H1 (cell line): ENCODE measurements around the gene PXDC1. TPM values are rescaled to one million over a fixed set of nuclear protein-coding genes. Genes with fewer than 3 reads are reported as not detected.

Experiments used
- CTCF ChIA-PET: fragments of 300-600 bp; sonication (Branson Sonifier 250); formaldehyde crosslinking; loops from one replicate; lab custom pipeline; 2021; ENCODE audit not compliant: partially characterized antibody; lab: Charles Lee
- POLR2A ChIA-PET: fragments of 300-600 bp; sonication (Branson Sonifier 250); formaldehyde crosslinking; loops from one replicate; lab custom pipeline; 2021; ENCODE audit warnings: inconsistent platforms; ENCODE audit not compliant: partially characterized antibody; lab: Charles Lee
- DNase-seq, 2 experiments: peaks; one replicate each; pipeline versions ENCODE4 v3.0.0 to v3.0.0-alpha.2; 2010 to 2022; ENCODE audit warnings: low spot score in 2 of 2, low read depth in 1 of 2, mixed read lengths in 1 of 2
- FAIRE-seq: peaks from 2 replicates; lab custom pipeline; 2011; peaks lifted over from hg19 to GRCh38; lab: Jason Lieb, UNC
- H2AFZ ChIP-seq: 2 replicates; pipeline ENCODE4 v1.8.1; 2012; ENCODE audit warnings: low read length, inconsistent platforms
- H2AK5ac ChIP-seq: 2 replicates; pipeline ENCODE4 v1.6.1; 2013; ENCODE audit warnings: low read depth, low read length
- H2BK120ac ChIP-seq: replicated peaks from 2 replicates; pipeline ENCODE3; 2013; ENCODE audit warnings: low read depth, low read length, inconsistent platforms
- H2BK12ac ChIP-seq: 2 replicates; pipeline ENCODE4 v1.6.1; 2013; ENCODE audit warnings: low read depth, low read length
- H2BK15ac ChIP-seq: 2 replicates; pipeline ENCODE4 v1.6.1; 2013; ENCODE audit warnings: low read length
- H2BK20ac ChIP-seq: 2 replicates; pipeline ENCODE4 v1.6.1; 2013; ENCODE audit warnings: low read length
- H2BK5ac ChIP-seq: 2 replicates; pipeline ENCODE4 v1.6.1; 2013; ENCODE audit warnings: low read depth, low read length
- H3K14ac ChIP-seq: 2 replicates; pipeline ENCODE4 v1.6.1; 2013; ENCODE audit warnings: inconsistent platforms; ENCODE audit not compliant: insufficient read length
- H3K18ac ChIP-seq: 2 replicates; pipeline ENCODE4 v1.6.1; 2013; ENCODE audit warnings: low read length; ENCODE audit errors: extremely low read depth
- H3K23ac ChIP-seq: 2 replicates; pipeline ENCODE4 v1.6.1; 2013; ENCODE audit warnings: inconsistent platforms; ENCODE audit not compliant: insufficient read length
- H3K23me2 ChIP-seq: 2 replicates; pipeline ENCODE4 v1.6.1; 2013; ENCODE audit warnings: low read depth, low read length
- H3K27ac ChIP-seq: 2 replicates; pipeline ENCODE4 v1.6.1; 2011; ENCODE audit warnings: low read depth, low read length, inconsistent platforms
- H3K27me3 ChIP-seq, 4 experiments: replicated peaks in 1 of 4; 1 replicate in 1 of 4; 2 replicates in 3 of 4; pipeline versions ENCODE4 v1.6.1 to v1.8.1; 2011 to 2013; ENCODE audit warnings: low read length in 3 of 4, mild to moderate bottlenecking in 3 of 4, inconsistent platforms in 2 of 4, mixed read lengths in 2 of 4, moderate library complexity in 1 of 4; ENCODE audit not compliant: control insufficient read depth in 3 of 4, insufficient read depth in 3 of 4; ENCODE audit errors: extremely low read depth in 1 of 4
- H3K36me3 ChIP-seq, 4 experiments: 2 replicates each; pipeline versions ENCODE4 v1.6.1 to v1.8.1; 2011 to 2013; ENCODE audit warnings: mild to moderate bottlenecking in 4 of 4, low read length in 3 of 4, moderate library complexity in 2 of 4, control low read depth in 1 of 4, inconsistent platforms in 1 of 4; ENCODE audit not compliant: insufficient read depth in 4 of 4, control insufficient read depth in 2 of 4
- H3K4ac ChIP-seq: replicated peaks from 2 replicates; pipeline ENCODE3; 2013; ENCODE audit warnings: low read length, low read depth, mixed read lengths, inconsistent platforms; ENCODE audit not compliant: insufficient read length
- H3K4me1 ChIP-seq, 4 experiments: replicated peaks in 1 of 4; 1 replicate in 1 of 4; 2 replicates in 3 of 4; pipeline versions ENCODE4 v1.6.1 to v1.8.1; 2011 to 2013; ENCODE audit warnings: low read length in 3 of 4, inconsistent platforms in 2 of 4, mixed read lengths in 1 of 4; ENCODE audit not compliant: insufficient read depth in 4 of 4, control insufficient read depth in 3 of 4
- H3K4me2 ChIP-seq, 2 experiments: 2 replicates each; pipeline versions ENCODE4 v1.6.1 to v1.8.1; 2011 to 2013; ENCODE audit warnings: low read depth in 2 of 2, low read length in 2 of 2, control low read depth in 1 of 2, inconsistent platforms in 1 of 2, mild to moderate bottlenecking in 1 of 2; ENCODE audit not compliant: insufficient read depth in 1 of 2
- H3K4me3 ChIP-seq, 4 experiments: fragments of 200-600, 300-600 bp in 1 of 4; sonication (generic), shearing (Covaris generic), sonication (Bioruptor Twin) in 1 of 4; 2 replicates each; pipeline versions ENCODE4 v1.5.1 to v1.8.1; 2011 to 2016; ENCODE audit warnings: low read length in 4 of 4, low read depth in 3 of 4, control low read depth in 2 of 4, inconsistent platforms in 2 of 4, mild to moderate bottlenecking in 2 of 4, mixed read lengths in 1 of 4, moderate library complexity in 1 of 4; ENCODE audit not compliant: insufficient read depth in 2 of 4; ENCODE audit errors: extremely low read depth in 1 of 4
- H3K56ac ChIP-seq: replicated peaks from 2 replicates; pipeline ENCODE3; 2013; ENCODE audit warnings: low read depth, mild to moderate bottlenecking, mixed read lengths, low read length, inconsistent platforms; ENCODE audit not compliant: insufficient read length
- H3K79me1 ChIP-seq: 2 replicates; pipeline ENCODE4 v1.6.1; 2013; ENCODE audit warnings: low read depth, low read length, control low read depth
- H3K79me2 ChIP-seq, 2 experiments: 2 replicates each; pipeline versions ENCODE4 v1.6.1 to v1.8.1; 2012 to 2013; ENCODE audit warnings: low read length in 2 of 2, mild to moderate bottlenecking in 2 of 2, inconsistent platforms in 1 of 2; ENCODE audit not compliant: insufficient read depth in 2 of 2, control insufficient read depth in 1 of 2
- H3K9ac ChIP-seq, 4 experiments: replicated peaks in 1 of 4; 1 replicate in 1 of 4; 2 replicates in 3 of 4; pipeline versions ENCODE4 v1.6.1 to v1.8.1; 2011 to 2013; ENCODE audit warnings: low read depth in 3 of 4, low read length in 3 of 4, control low read depth in 2 of 4, mild to moderate bottlenecking in 2 of 4, moderate library complexity in 2 of 4, inconsistent platforms in 1 of 4; ENCODE audit errors: extremely low read depth in 1 of 4
- H3K9me3 ChIP-seq, 2 experiments: 2 replicates each; pipeline versions ENCODE4 v1.6.1 to v1.8.1; 2012 to 2013; ENCODE audit warnings: mild to moderate bottlenecking in 2 of 2, moderate library complexity in 2 of 2, control low read depth in 1 of 2, inconsistent platforms in 1 of 2, low read depth in 1 of 2, low read length in 1 of 2, mixed read lengths in 1 of 2; ENCODE audit not compliant: insufficient read depth in 2 of 2
- H4K20me1 ChIP-seq, 2 experiments: replicated peaks in 1 of 2; 2 replicates each; pipeline versions ENCODE3 to v1.8.1; 2011 to 2013; ENCODE audit warnings: inconsistent platforms in 2 of 2, low read length in 2 of 2, mild to moderate bottlenecking in 1 of 2; ENCODE audit not compliant: insufficient read depth in 2 of 2, control insufficient read depth in 1 of 2
- H4K5ac ChIP-seq: 2 replicates; pipeline ENCODE4 v1.6.1; 2013; ENCODE audit warnings: low read length, low read depth, mixed read lengths, inconsistent platforms; ENCODE audit not compliant: insufficient read length
- H4K8ac ChIP-seq: 2 replicates; pipeline ENCODE4 v1.8.0; 2013; ENCODE audit warnings: mild to moderate bottlenecking, moderate library complexity, low read length, inconsistent platforms; ENCODE audit not compliant: insufficient read depth; ENCODE audit errors: extremely low read depth
- H4K91ac ChIP-seq: replicated peaks from 2 replicates; pipeline ENCODE3; 2013; ENCODE audit warnings: low read length, mixed read lengths, inconsistent platforms; ENCODE audit not compliant: insufficient read length
- ASH2L ChIP-seq: fragments of 200-600, 300-600 bp; sonication (generic); IDR thresholded peaks from one replicate; pipeline ENCODE4 v1.7.1; 2017; ENCODE audit warnings: low read length
- BACH1 ChIP-seq: IDR thresholded peaks from 2 replicates; pipeline ENCODE4 v1.6.1; 2012; ENCODE audit warnings: low read length, improper control_type of control experiment
- CHD2 ChIP-seq: IDR thresholded peaks from 2 replicates; pipeline ENCODE4 v1.6.1; 2012; ENCODE audit warnings: low read length, improper control_type of control experiment
- POLR2AphosphoS5 ChIP-seq: IDR thresholded peaks from 2 replicates; pipeline ENCODE4 v1.6.1; 2011; ENCODE audit warnings: low read depth, low read length
- POU5F1 ChIP-seq: IDR thresholded peaks from 2 replicates; pipeline ENCODE4 v1.6.1; 2011; ENCODE audit warnings: low read depth, mild to moderate bottlenecking, low read length, moderate library complexity
- RAD21 ChIP-seq, 2 experiments: IDR thresholded peaks in 1 of 2; conservative IDR thresholded peaks in 1 of 2; 2 replicates each; pipeline ENCODE4 v1.6.1; 2011; ENCODE audit warnings: low read depth in 2 of 2, low read length in 2 of 2, improper control_type of control experiment in 1 of 2, inconsistent platforms in 1 of 2, mild to moderate bottlenecking in 1 of 2, moderate library complexity in 1 of 2
- RNF2 ChIP-seq: fragments of 200-900, 300-1000 bp; sonication (generic); IDR thresholded peaks from 2 replicates; pipeline ENCODE4 v1.7.1; 2016; ENCODE audit warnings: borderline replicate concordance, low read depth, mild to moderate bottlenecking, antibody characterized with exemption, low read length; ENCODE audit not compliant: poor library complexity, severe bottlenecking; ENCODE audit errors: missing control alignments
- SIX5 ChIP-seq: IDR thresholded peaks from 2 replicates; pipeline ENCODE4 v1.6.1; 2011; ENCODE audit warnings: mild to moderate bottlenecking, low read depth, low read length
- SP4 ChIP-seq: IDR thresholded peaks from 2 replicates; pipeline ENCODE4 v1.6.1; 2012; ENCODE audit warnings: low read length, inconsistent platforms
- YY1 ChIP-seq: IDR thresholded peaks from 2 replicates; pipeline ENCODE4 v1.6.1; 2011; ENCODE audit warnings: low read depth, mild to moderate bottlenecking, low read length
- WGBS, 2 experiments: shearing (Covaris generic) in 1 of 2; methylation state at CpG; one replicate each; pipeline versions ENCODE4 v1.1.6 to v1.1.7; 2013 to 2015; ENCODE audit warnings: low lambda C conversion rate in 2 of 2, mixed read lengths in 2 of 2, inconsistent platforms in 1 of 2, low coverage in 1 of 2, missing lambda C conversion rate in 1 of 2; ENCODE audit not compliant: insufficient replicate concordance in 2 of 2, insufficient coverage in 1 of 2, insufficient read length in 1 of 2; ENCODE audit errors: extremely low coverage in 1 of 2, missing lambda C conversion rate in 1 of 2; 5-methylcytosine and 5-hydroxymethylcytosine counted together
- polyA plus RNA-seq, 7 experiments: library from polyadenylated mRNA; depleted of rRNA in 3 of 7; stranded (reverse) in 5 of 7; unstranded in 2 of 7; fragments of >200 nt in 5 of 7; fragments of 200-250 nt in 2 of 7; gene quantifications; 1 replicate in 5 of 7; 2 replicates in 1 of 7; 4 replicates in 1 of 7; pipeline versions ENCODE4 v1.2.1 to v1.2.3, GENCODE V29; 2011 to 2013; ENCODE audit warnings: missing spikeins in 2 of 7, mixed read lengths in 2 of 7
- total RNA-seq: library from RNA; stranded (reverse); fragmentation: NEBNext Ultra II Directional; extraction: Animal tissue kit (Norgen Biotek cat#: 25700); gene quantifications from 2 replicates; pipeline ENCODE4 v1.2.1, GENCODE V29; 2021

Gene PXDC1
- total and polyA plus RNA-seq, 2 of the 8 experiments (the other 6 are each of a cell fraction or from before 2014, with no cell fraction given) = 1.7 to 2.0 TPM

GRCh38 chr6:3693831-3694230, 57.7 kb downstream of the PXDC1 start:
- H3K9ac ChIP-seq = no peak overlapping the region
- no peaks in the 10 kb centered on the region for H3K36me3 ChIP-seq
- FAIRE-seq (no peak), DNase-seq (no peak)
- TF ChIP-seq POU5F1 = no peak
- no peak for TF ChIP-seq CHD2
- TF ChIP-seq RAD21 (IDR thresholded peaks at IDR 0.05 in 1 of 2, conservative IDR thresholded peaks at IDR 0.05 in 1 of 2; ENCODE audit: low read depth in 2 of 2, low read length in 2 of 2) = no peak
- TF ChIP-seq BACH1 = no peak
- no peak for TF ChIP-seq YY1
- no peak for TF ChIP-seq RNF2
- TF ChIP-seq SP4 = no peak
- TF ChIP-seq POLR2AphosphoS5 = no peak
- TF ChIP-seq ASH2L = no peak
- TF ChIP-seq SIX5 = no peak
- H3K18ac ChIP-seq = no peak overlapping the region
- no peak overlapping the region for H2BK20ac ChIP-seq
- no peak overlapping the region for H2BK120ac ChIP-seq
- H3K4me3 ChIP-seq = no peak overlapping the region
- no peaks in the 10 kb centered on the region for H3K27me3 ChIP-seq
- no peak overlapping the region for H3K27ac ChIP-seq
- POLR2A ChIA-PET = no interaction called here
- no peaks in the 10 kb centered on the region for H3K4me1 ChIP-seq
- H4K5ac ChIP-seq = no peak overlapping the region
- no peak overlapping the region for H2AFZ ChIP-seq
- no peak overlapping the region for H3K23ac ChIP-seq
- no peak overlapping the region for H3K14ac ChIP-seq
- no peak overlapping the region for H2BK5ac ChIP-seq
- no peaks in the 10 kb centered on the region for H3K23me2 ChIP-seq
- no peak overlapping the region for H3K4ac ChIP-seq
- no peak overlapping the region for H3K4me2 ChIP-seq
- no peak overlapping the region for H2AK5ac ChIP-seq
- 84% methylated on average over 2 of the region's 2 CpGs; no CpG with 5 or more reads in 1 of the 2 experiments for WGBS, 2 experiments
- H4K20me1 ChIP-seq = no peaks in the 10 kb centered on the region
- H3K9me3 ChIP-seq = peaks cover 2 to 3% of the 10 kb centered on the region in 2 experiments; a peak in 2 of 4 replicates
- H3K56ac ChIP-seq = no peak overlapping the region
- H4K8ac ChIP-seq = no peak overlapping the region
- CTCF ChIA-PET = interaction anchor here (0.6 to 3.1 kb wide), 6 partner anchors 11 to 533 kb away, joined by 3 to 6 read pairs (median 4); no protein-coding TSS in a partner anchor
- no peak overlapping the region for H4K91ac ChIP-seq
- H3K79me1 ChIP-seq = no peaks in the 10 kb centered on the region
- H2BK12ac ChIP-seq = no peak overlapping the region
- no peak overlapping the region for H2BK15ac ChIP-seq
- H3K79me2 ChIP-seq = no peaks in the 10 kb centered on the region
